Measurements from ENCODE around the gene SLC2A10. TPM values are rescaled to one million over a fixed set of nuclear protein-coding genes. Genes with fewer than 3 reads are reported as not detected.

SLC2A10 gene
- total RNA-seq, 1 donor from 2014 or later = 21.6 TPM

- Mint-ChIP-seq H3K27me3 (ENCODE audit: unreplicated experiment) (peaks cover 31% of the 10 kb centered on the region), H3K4me3 (ENCODE audit: unreplicated experiment) (no peak overlapping the region), H3K36me3 (ENCODE audit: unreplicated experiment) (peaks cover under 1% of the 10 kb centered on the region), H3K9me3 (ENCODE audit: unreplicated experiment) (no peaks in the 10 kb centered on the region), H3K27ac (ENCODE audit: unreplicated experiment) (no peak overlapping the region), H3K4me1 (ENCODE audit: unreplicated experiment) (no peaks in the 10 kb centered on the region)
- no peak for TF ChIP-seq CTCF (IDR thresholded peaks at IDR 0.05)
- no peak for DNase-seq (ENCODE audit: extremely low spot score, unreplicated experiment)
Observed at GRCh38 chr20:46701057-46701456, 8.4 kb upstream of the SLC2A10 start.

- DNase-seq (ENCODE audit: extremely low spot score, unreplicated experiment) = no peak
- H3K4me3 Mint-ChIP-seq (ENCODE audit: unreplicated experiment) = no peak overlapping the region
- H3K36me3 Mint-ChIP-seq (ENCODE audit: unreplicated experiment) = peaks cover 1% of the 10 kb centered on the region
- no peak overlapping the region for H3K27ac Mint-ChIP-seq (ENCODE audit: unreplicated experiment)
- TF ChIP-seq CTCF (IDR thresholded peaks at IDR 0.05) = no peak
- H3K27me3 Mint-ChIP-seq (ENCODE audit: unreplicated experiment) = peaks cover 32% of the 10 kb centered on the region
- H3K4me1 Mint-ChIP-seq (ENCODE audit: unreplicated experiment) = no peaks in the 10 kb centered on the region
- H3K9me3 Mint-ChIP-seq (ENCODE audit: unreplicated experiment) = no peaks in the 10 kb centered on the region
Observed at GRCh38 chr20:46701556-46701955, 7.9 kb upstream of the SLC2A10 start.

GRCh38 chr20:46701986-46702385 lies 7.5 kb upstream of the SLC2A10 start:
- peaks cover 32% of the 10 kb centered on the region for H3K27me3 Mint-ChIP-seq (ENCODE audit: unreplicated experiment)
- H3K9me3 Mint-ChIP-seq (ENCODE audit: unreplicated experiment) = peaks cover 2% of the 10 kb centered on the region
- TF ChIP-seq CTCF (IDR thresholded peaks at IDR 0.05) = no peak
- H3K36me3 Mint-ChIP-seq (ENCODE audit: unreplicated experiment) = peaks cover 1% of the 10 kb centered on the region
- no peak for DNase-seq (ENCODE audit: extremely low spot score, unreplicated experiment)
- H3K4me3 Mint-ChIP-seq (ENCODE audit: unreplicated experiment) = no peak overlapping the region
- H3K27ac Mint-ChIP-seq (ENCODE audit: unreplicated experiment) = no peak overlapping the region
- no peaks in the 10 kb centered on the region for H3K4me1 Mint-ChIP-seq (ENCODE audit: unreplicated experiment)

- no peak overlapping the region for H3K27ac Mint-ChIP-seq (ENCODE audit: unreplicated experiment)
- TF ChIP-seq CTCF (IDR thresholded peaks at IDR 0.05) = no peak
- H3K27me3 Mint-ChIP-seq (ENCODE audit: unreplicated experiment) = peaks cover 32% of the 10 kb centered on the region
- H3K9me3 Mint-ChIP-seq (ENCODE audit: unreplicated experiment) = peaks cover 6% of the 10 kb centered on the region
- no peaks in the 10 kb centered on the region for H3K4me1 Mint-ChIP-seq (ENCODE audit: unreplicated experiment)
- DNase-seq (ENCODE audit: extremely low spot score, unreplicated experiment) = no peak
- H3K4me3 Mint-ChIP-seq (ENCODE audit: unreplicated experiment) = no peak overlapping the region
- peaks cover 1% of the 10 kb centered on the region for H3K36me3 Mint-ChIP-seq (ENCODE audit: unreplicated experiment)
Observed at GRCh38 chr20:46702447-46703203, 6.8 kb upstream of the SLC2A10 start.

- no peaks in the 10 kb centered on the region for H3K4me1 Mint-ChIP-seq (ENCODE audit: unreplicated experiment)
- H3K36me3 Mint-ChIP-seq (ENCODE audit: unreplicated experiment) = peaks cover 1% of the 10 kb centered on the region
- H3K27me3 Mint-ChIP-seq (ENCODE audit: unreplicated experiment) = peaks cover 32% of the 10 kb centered on the region
- no peak for DNase-seq (ENCODE audit: extremely low spot score, unreplicated experiment)
- no peak overlapping the region for H3K27ac Mint-ChIP-seq (ENCODE audit: unreplicated experiment)
- no peak for TF ChIP-seq CTCF (IDR thresholded peaks at IDR 0.05)
- H3K4me3 Mint-ChIP-seq (ENCODE audit: unreplicated experiment) = no peak overlapping the region
- H3K9me3 Mint-ChIP-seq (ENCODE audit: unreplicated experiment) = peaks cover 6% of the 10 kb centered on the region
Observed at GRCh38 chr20:46703435-46703834, 6.0 kb upstream of the SLC2A10 start.

All from osteocyte (in vitro differentiated cells).